CD14-positive monocyte (primary cell): ENCODE measurements around the gene PRKAR1B. TPM values are rescaled to one million over a fixed set of nuclear protein-coding genes. Genes with fewer than 3 reads are reported as not detected.

Experiments
- DNase-seq, 3 donors: peaks; one replicate each; pipeline ENCODE4 v3.0.0-alpha.2; 2011 to 2022
- H2AFZ ChIP-seq: 2 replicates; pipeline ENCODE4 v1.6.0; 2012; ENCODE audit warnings: mild to moderate bottlenecking, low read depth, low read length, inconsistent platforms; ENCODE audit not compliant: insufficient read depth, poor library complexity, severe bottlenecking
- H3K27ac ChIP-seq, 2 donors: 1 replicate in 1 of 2; 2 replicates in 1 of 2; pipeline ENCODE4 v1.5.1; 2012 to 2013; ENCODE audit warnings: low read length in 2 of 2, control low read depth in 1 of 2, inconsistent platforms in 1 of 2, low read depth in 1 of 2, mild to moderate bottlenecking in 1 of 2
- H3K27me3 ChIP-seq, 2 donors: one replicate each; pipeline versions ENCODE4 v1.6.0 to v1.6.1; 2011 to 2013; ENCODE audit warnings: low read length in 2 of 2; ENCODE audit not compliant: control insufficient read depth in 2 of 2, insufficient read depth in 2 of 2
- H3K36me3 ChIP-seq, 2 donors: replicated peaks in 1 of 2; 1 replicate in 1 of 2; 2 replicates in 1 of 2; pipeline versions ENCODE4 v1.5.1 to v1.6.1; 2012 to 2013; ENCODE audit warnings: low read length in 2 of 2, control low read depth in 1 of 2, inconsistent platforms in 1 of 2, mild to moderate bottlenecking in 1 of 2; ENCODE audit not compliant: insufficient read depth in 2 of 2, control insufficient read depth in 1 of 2
- H3K4me1 ChIP-seq, 2 donors: 1 replicate in 1 of 2; 2 replicates in 1 of 2; pipeline versions ENCODE4 v1.5.1 to v1.6.1; 2012 to 2013; ENCODE audit warnings: low read length in 2 of 2, control low read depth in 1 of 2, inconsistent platforms in 1 of 2, mild to moderate bottlenecking in 1 of 2, moderate library complexity in 1 of 2; ENCODE audit not compliant: insufficient read depth in 2 of 2, control insufficient read depth in 1 of 2
- H3K4me2 ChIP-seq: replicated peaks from 2 replicates; pipeline ENCODE3; 2012; ENCODE audit warnings: low read length, moderate library complexity, mild to moderate bottlenecking; ENCODE audit not compliant: poor library complexity, severe bottlenecking; ENCODE audit errors: extremely low read depth
- H3K4me3 ChIP-seq, 3 experiments: fragments of 200-600 bp in 1 of 3; sonication (generic) in 1 of 3; replicated peaks in 1 of 3; 1 replicate in 2 of 3; 2 replicates in 1 of 3; pipeline ENCODE4 v1.5.1; 2011 to 2013; ENCODE audit warnings: low read length in 3 of 3, mild to moderate bottlenecking in 3 of 3, control low read depth in 2 of 3, low read depth in 2 of 3, inconsistent platforms in 1 of 3, moderate library complexity in 1 of 3
- H3K79me2 ChIP-seq: 2 replicates; pipeline ENCODE4 v1.6.0; 2012; ENCODE audit warnings: mild to moderate bottlenecking, control low read depth, inconsistent platforms, low read length, moderate library complexity; ENCODE audit not compliant: insufficient read depth
- H3K9ac ChIP-seq: 2 replicates; pipeline ENCODE4 v1.6.0; 2017; ENCODE audit warnings: low read length, mild to moderate bottlenecking; ENCODE audit not compliant: insufficient read depth, poor library complexity, severe bottlenecking
- H3K9me3 ChIP-seq, 2 donors: replicated peaks in 1 of 2; 1 replicate in 1 of 2; 2 replicates in 1 of 2; pipeline versions ENCODE4 v1.5.1 to v1.6.1; 2012 to 2013; ENCODE audit warnings: low read length in 2 of 2, control low read depth in 1 of 2; ENCODE audit not compliant: control insufficient read depth in 1 of 2, insufficient read depth in 1 of 2
- H4K20me1 ChIP-seq: 2 replicates; pipeline ENCODE4 v1.6.0; 2012; ENCODE audit warnings: mild to moderate bottlenecking, low read length, control low read depth, moderate library complexity; ENCODE audit not compliant: insufficient read depth
- H3K27ac Mint-ChIP-seq, 7 donors: one replicate each; pipeline ENCODE4 v1.8.0; 2020; ENCODE audit warnings: mild to moderate bottlenecking in 7 of 7, mixed read lengths in 7 of 7, moderate library complexity in 6 of 7, inconsistent platforms in 2 of 7
- H3K27me3 Mint-ChIP-seq, 3 donors: one replicate each; pipeline ENCODE4 v1.8.0; 2021 to 2022; ENCODE audit warnings: low read depth in 3 of 3, mild to moderate bottlenecking in 3 of 3, mixed read lengths in 3 of 3, moderate library complexity in 3 of 3, inconsistent platforms in 1 of 3
- H3K36me3 Mint-ChIP-seq, 2 donors: one replicate each; pipeline ENCODE4 v1.8.0; 2020; ENCODE audit warnings: mixed read lengths in 2 of 2, inconsistent platforms in 1 of 2, mild to moderate bottlenecking in 1 of 2
- H3K4me1 Mint-ChIP-seq: one replicate; pipeline ENCODE4 v1.8.0; 2020; ENCODE audit warnings: mild to moderate bottlenecking, mixed read lengths
- H3K4me3 Mint-ChIP-seq, 2 donors: one replicate each; pipeline ENCODE4 v1.8.0; 2020; ENCODE audit warnings: mild to moderate bottlenecking in 2 of 2, mixed read lengths in 2 of 2, moderate library complexity in 1 of 2
- H3K9me3 Mint-ChIP-seq, 7 donors: one replicate each; pipeline ENCODE4 v1.8.0; 2020 to 2022; ENCODE audit warnings: mixed read lengths in 7 of 7, mild to moderate bottlenecking in 6 of 7, moderate library complexity in 6 of 7, inconsistent platforms in 2 of 7
- WGBS: methylation state at CpG from one replicate; pipeline ENCODE4 v1.1.5; 2013; ENCODE audit warnings: missing lambda C conversion rate; ENCODE audit not compliant: insufficient coverage; 5-methylcytosine and 5-hydroxymethylcytosine counted together
- intact Hi-C, 2 donors: fragments of 100-400 bp; cut with micrococcal nuclease; formaldehyde crosslinking; loops; one replicate each; pipeline versions ENCODE4 v1.15.0 to v1.15.1; 2023
- polyA plus RNA-seq, 3 donors: library from polyadenylated mRNA; depleted of rRNA in 1 of 3; unstranded in 2 of 3; stranded (reverse) in 1 of 3; fragments of 300-500 nt in 2 of 3; fragments of >200 nt in 1 of 3; fragmentation: Illumina TruSeq in 2 of 3; gene quantifications; 1 replicate in 2 of 3; 2 replicates in 1 of 3; pipeline ENCODE4 v1.2.3, GENCODE V29; 2012 to 2021
- TF ChIP-seq, protein P1 (sequence below): fragments of 200-600 bp; IDR thresholded peaks from one replicate; pipeline ENCODE4 v1.8.0; 2022; ENCODE audit warnings: antibody characterized with exemption, mild to moderate bottlenecking

The PRKAR1B gene
- polyA plus RNA-seq, 3 donors, result 0.94 to 2.1 (median 1.1) TPM

DNA sequence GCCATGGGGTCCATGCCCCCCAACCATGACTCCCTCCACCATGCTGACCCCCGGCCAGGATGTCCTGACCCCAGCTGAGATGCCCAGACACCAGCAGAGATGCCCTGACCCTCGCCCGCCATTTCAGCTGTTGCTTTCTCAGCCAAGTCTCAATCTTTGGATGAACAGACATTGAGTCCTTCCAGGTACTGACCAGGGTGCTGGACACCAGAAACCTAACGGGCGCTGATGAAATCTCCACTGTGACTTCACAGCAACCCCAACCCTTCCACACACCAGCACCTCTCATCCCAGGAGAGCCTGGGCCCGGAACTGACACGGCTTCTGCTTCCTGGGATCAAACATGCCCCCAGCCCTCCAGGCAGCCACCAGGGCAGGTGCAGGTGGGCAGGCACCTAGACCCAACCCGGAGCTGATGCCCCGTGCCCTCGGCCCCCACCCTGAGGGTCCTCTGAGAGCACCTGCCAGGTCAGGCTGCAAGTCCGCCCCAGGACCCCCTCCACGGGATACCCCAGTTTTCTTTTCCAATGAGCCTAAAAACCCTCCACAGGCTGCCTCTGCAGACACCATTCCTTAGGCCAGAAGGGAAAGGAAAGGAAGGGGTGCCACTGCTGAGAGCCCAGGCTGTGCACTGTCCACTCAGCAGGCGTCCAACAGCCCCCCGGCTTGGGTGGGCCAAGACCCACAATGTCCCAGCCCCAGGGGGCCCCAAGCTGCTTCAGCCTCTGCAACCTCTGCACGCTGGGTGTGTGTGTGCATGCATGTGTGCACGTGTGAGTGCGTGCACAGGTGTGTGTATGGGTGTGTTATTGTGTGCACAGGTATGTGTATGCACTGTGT lies 164.1 kb downstream of the PRKAR1B start:
- Mint-ChIP-seq H3K4me3 (no peak overlapping the region), H3K9me3 (peaks cover 0 to 5% (median 0%) of the 10 kb centered on the region in 7 donors), H3K4me1 (no peaks in the 10 kb centered on the region), H3K36me3 (no peaks in the 10 kb centered on the region), H3K27ac (peak overlapping the region in 1 of 7 donors; percentile 31), H3K27me3 (peaks cover 1 to 6% (median 2%) of the 10 kb centered on the region in 3 donors)
- WGBS, result 93% methylated on average over 15 of the region's 17 CpGs
- no peaks in the 10 kb centered on the region for H3K9me3 ChIP-seq
- TF ChIP-seq, protein P1, sequence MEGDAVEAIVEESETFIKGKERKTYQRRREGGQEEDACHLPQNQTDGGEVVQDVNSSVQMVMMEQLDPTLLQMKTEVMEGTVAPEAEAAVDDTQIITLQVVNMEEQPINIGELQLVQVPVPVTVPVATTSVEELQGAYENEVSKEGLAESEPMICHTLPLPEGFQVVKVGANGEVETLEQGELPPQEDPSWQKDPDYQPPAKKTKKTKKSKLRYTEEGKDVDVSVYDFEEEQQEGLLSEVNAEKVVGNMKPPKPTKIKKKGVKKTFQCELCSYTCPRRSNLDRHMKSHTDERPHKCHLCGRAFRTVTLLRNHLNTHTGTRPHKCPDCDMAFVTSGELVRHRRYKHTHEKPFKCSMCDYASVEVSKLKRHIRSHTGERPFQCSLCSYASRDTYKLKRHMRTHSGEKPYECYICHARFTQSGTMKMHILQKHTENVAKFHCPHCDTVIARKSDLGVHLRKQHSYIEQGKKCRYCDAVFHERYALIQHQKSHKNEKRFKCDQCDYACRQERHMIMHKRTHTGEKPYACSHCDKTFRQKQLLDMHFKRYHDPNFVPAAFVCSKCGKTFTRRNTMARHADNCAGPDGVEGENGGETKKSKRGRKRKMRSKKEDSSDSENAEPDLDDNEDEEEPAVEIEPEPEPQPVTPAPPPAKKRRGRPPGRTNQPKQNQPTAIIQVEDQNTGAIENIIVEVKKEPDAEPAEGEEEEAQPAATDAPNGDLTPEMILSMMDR, result no peak
- no peaks in the 10 kb centered on the region for H3K4me1 ChIP-seq
- H3K4me2 ChIP-seq, result no peak overlapping the region
- no peak for DNase-seq
- H3K27ac ChIP-seq, result no peak overlapping the region
- H3K79me2 ChIP-seq, result no peaks in the 10 kb centered on the region
- intact Hi-C loops, result no loop called here
- no peak overlapping the region for H3K9ac ChIP-seq
- no peak overlapping the region for H2AFZ ChIP-seq
- no peaks in the 10 kb centered on the region for H4K20me1 ChIP-seq
- no peaks in the 10 kb centered on the region for H3K36me3 ChIP-seq
- no peak overlapping the region for H3K4me3 ChIP-seq
- H3K27me3 ChIP-seq, result no peaks in the 10 kb centered on the region

DNA sequence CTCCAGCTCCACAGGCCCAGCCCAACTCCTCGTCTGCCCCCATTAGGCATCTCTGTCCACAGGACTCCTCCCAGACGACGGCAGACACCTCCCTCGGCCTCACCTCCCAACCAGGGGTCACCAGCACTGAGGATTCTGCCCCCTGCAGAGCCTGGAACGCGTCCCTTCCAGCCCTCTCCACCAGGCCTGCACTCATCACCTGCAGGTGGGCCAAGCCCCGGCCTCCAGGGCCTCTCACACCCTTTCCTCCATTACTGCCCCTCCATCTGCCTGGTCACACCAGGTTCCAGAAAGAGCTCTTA lies 164.8 kb downstream of the PRKAR1B start:
- Mint-ChIP-seq H3K9me3 (peaks cover 0 to 5% (median under 1%) of the 10 kb centered on the region in 7 donors), H3K27ac (no peak overlapping the region), H3K4me1 (no peaks in the 10 kb centered on the region), H3K27me3 (peaks cover 1 to 6% (median 2%) of the 10 kb centered on the region in 3 donors), H3K36me3 (no peaks in the 10 kb centered on the region), H3K4me3 (no peak overlapping the region)
- H3K79me2 ChIP-seq, result no peaks in the 10 kb centered on the region
- no peak overlapping the region for H3K9ac ChIP-seq
- intact Hi-C loops, result no loop called here
- no peaks in the 10 kb centered on the region for H3K4me1 ChIP-seq
- H2AFZ ChIP-seq, result no peak overlapping the region
- no peak overlapping the region for H3K4me3 ChIP-seq
- TF ChIP-seq, protein P1, result no peak
- H3K36me3 ChIP-seq, result no peaks in the 10 kb centered on the region
- H3K27ac ChIP-seq, result no peak overlapping the region
- H3K9me3 ChIP-seq, result no peaks in the 10 kb centered on the region
- H3K4me2 ChIP-seq, result no peak overlapping the region
- H3K27me3 ChIP-seq, result no peaks in the 10 kb centered on the region
- DNase-seq, result no peak
- H4K20me1 ChIP-seq, result no peaks in the 10 kb centered on the region
- 83% methylated on average over 7 of the region's 7 CpGs for WGBS
